Effector memory CD4-positive, alpha-beta T cell (primary cell): ENCODE data around the gene PTPRN2.

Source experiments
- DNase-seq, 3 donors: peaks; one replicate each; pipeline ENCODE4 v3.0.0-alpha.2; 2020
- H3K27ac ChIP-seq: 2 replicates; pipeline ENCODE4 v1.7.0; 2013; ENCODE audit warnings: mild to moderate bottlenecking, low read length, moderate library complexity; ENCODE audit not compliant: insufficient read depth, poor library complexity, severe bottlenecking
- H3K27me3 ChIP-seq: replicated peaks from 2 replicates; pipeline ENCODE4 v1.7.0; 2013; ENCODE audit warnings: mild to moderate bottlenecking, low read length; ENCODE audit not compliant: insufficient read depth, control insufficient read depth, poor library complexity, severe bottlenecking
- H3K36me3 ChIP-seq: 2 replicates; pipeline ENCODE4 v1.7.0; 2013; ENCODE audit warnings: mild to moderate bottlenecking, low read length, moderate library complexity; ENCODE audit not compliant: control insufficient read depth, insufficient read depth
- H3K4me1 ChIP-seq: 2 replicates; pipeline ENCODE4 v1.7.0; 2013; ENCODE audit warnings: low read length, mild to moderate bottlenecking; ENCODE audit not compliant: control insufficient read depth, insufficient read depth, poor library complexity, severe bottlenecking
- H3K4me3 ChIP-seq: 2 replicates; pipeline ENCODE4 v1.7.0; 2013; ENCODE audit warnings: low read length, low read depth, mild to moderate bottlenecking; ENCODE audit not compliant: insufficient read depth, poor library complexity, severe bottlenecking
- H3K9me3 ChIP-seq: 2 replicates; pipeline ENCODE4 v1.7.0; 2013; ENCODE audit warnings: mild to moderate bottlenecking, low read length, moderate library complexity; ENCODE audit not compliant: control insufficient read depth

Gene PTPRN2

DNA sequence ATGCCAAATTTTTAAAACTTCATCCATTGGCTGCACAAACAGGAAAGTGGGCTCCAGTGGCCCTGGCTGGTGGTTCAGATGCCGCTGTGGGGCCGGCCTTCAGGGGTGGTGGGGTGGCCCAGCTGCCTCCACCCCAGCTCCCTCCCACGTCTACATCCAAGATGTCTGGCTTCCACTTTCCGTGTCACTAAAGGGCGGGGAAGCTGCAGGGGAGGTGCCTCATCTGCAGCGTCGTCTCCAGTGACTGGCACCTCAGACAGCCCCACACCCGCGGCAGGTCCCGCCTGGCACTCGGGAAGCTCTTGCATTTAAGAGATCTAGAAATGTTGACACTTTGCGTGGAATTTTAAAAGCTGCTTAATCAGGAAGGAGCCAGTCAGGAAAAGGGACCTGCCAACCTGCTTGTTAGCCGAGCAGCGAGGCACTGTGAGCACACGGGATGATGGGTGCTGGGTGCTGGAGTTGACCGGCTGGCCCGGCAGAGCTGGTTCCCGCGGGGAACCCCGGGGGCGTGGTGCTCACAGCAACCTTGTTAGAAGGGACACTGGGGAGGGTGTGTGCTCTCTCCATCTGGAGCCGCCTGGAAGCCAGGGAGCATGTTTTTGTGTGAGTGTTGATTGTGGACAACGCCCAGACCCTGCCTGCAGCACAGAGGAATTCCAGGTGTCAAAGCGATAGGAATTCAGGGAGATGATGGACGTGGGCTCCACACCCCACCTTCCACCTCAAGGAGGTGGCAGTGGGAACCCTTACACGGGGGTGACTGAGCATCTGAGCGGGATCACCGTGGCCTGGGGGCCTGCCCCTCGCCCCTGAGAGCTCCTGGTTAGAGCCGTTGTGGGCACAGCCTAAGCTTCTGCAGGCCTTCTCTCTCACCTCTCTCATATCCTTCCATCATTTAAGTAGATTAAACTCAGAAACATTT, 320.5 kb downstream of the PTPRN2 start:
- H3K4me3 ChIP-seq = no peak overlapping the region
- H3K9me3 ChIP-seq = no peaks in the 10 kb centered on the region
- DNase-seq = no peak
- H3K27ac ChIP-seq = no peak overlapping the region
- no peaks in the 10 kb centered on the region for H3K36me3 ChIP-seq
- no peaks in the 10 kb centered on the region for H3K4me1 ChIP-seq
- no peaks in the 10 kb centered on the region for H3K27me3 ChIP-seq

DNA sequence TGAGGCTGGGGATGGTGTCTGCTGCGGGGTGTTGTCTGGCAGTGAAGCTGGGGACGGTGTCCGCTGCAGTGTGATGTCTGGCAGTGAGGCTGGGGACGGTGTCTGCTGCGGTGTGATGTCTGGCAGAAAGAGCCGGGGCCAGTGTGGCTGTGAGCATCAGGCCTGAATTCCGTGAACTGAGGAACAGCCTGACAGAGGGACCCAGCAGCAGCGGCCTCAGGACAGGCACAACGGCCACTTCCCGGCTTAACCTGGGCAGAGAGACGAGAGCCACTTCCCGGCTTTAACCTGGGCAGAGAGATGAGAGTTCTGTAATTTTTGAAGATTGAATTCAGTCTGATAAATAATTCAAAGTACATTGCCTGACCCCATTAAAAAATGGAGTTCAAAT, 321.2 kb downstream of the PTPRN2 start:
- no peak overlapping the region for H3K4me3 ChIP-seq
- no peak overlapping the region for H3K27ac ChIP-seq
- H3K9me3 ChIP-seq = no peaks in the 10 kb centered on the region
- no peaks in the 10 kb centered on the region for H3K27me3 ChIP-seq
- DNase-seq = no peak
- H3K36me3 ChIP-seq = no peaks in the 10 kb centered on the region
- no peaks in the 10 kb centered on the region for H3K4me1 ChIP-seq

DNA sequence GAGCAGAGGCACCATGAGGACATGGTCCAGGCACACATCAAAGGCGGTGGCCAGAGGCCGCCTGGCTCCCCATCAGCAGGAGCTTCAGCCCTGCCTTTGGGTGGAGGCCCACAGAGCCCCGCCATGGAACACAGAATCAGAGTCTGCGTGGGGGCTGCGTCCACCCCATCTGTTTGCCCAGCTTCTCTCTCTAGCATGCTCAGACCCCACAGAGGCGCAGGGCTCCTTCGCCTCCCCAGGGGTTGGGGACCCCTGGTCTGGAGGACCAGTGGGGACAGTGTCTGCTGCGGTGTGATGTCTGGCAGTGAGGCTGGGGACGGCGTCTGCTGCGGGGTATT, 321.9 kb downstream of the PTPRN2 start:
- Histone ChIP-seq H3K4me3 (no peak overlapping the region), H3K9me3 (no peaks in the 10 kb centered on the region), H3K4me1 (no peaks in the 10 kb centered on the region), H3K27ac (no peak overlapping the region), H3K36me3 (no peaks in the 10 kb centered on the region), H3K27me3 (no peaks in the 10 kb centered on the region)
- no peak for DNase-seq

DNA sequence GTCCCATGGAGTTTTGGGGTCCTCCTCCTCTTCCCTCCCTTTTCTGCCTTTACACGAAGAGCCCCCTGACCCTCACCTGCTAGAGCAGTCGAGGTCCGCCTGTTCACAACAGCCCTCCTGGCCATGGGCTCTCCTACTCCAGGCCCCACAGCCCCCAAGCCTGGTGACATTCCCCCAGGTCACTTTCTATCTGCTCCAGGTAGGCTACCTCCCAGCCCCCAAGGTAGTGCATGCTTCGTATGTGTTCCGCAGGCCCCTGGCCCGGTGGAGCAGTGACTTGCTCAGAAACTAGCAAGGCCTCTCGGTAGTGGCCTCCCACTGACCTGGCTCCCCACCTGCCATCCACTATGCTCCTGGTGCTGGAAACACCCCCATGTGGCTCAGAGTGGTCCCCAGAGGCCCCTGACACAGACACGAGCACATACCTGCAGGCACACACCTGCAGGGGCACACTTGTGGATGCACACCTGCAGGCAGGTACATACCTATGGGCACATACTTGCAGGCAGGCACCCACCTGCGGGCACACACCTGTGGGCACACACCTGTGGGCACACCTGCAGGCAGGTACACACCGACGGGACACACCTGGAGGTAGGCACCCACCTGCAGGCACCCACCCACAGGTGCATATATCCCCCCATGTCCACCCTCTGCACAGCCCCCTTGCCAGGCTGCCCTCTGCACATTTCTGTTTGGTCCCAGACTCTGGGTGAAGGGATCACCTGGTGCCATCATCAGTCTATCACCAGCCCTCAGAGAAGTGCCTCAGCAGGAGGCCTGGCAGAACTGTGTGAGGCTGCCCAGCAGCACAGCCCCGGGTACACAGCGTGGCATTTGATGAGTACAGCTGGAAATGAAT, 322.5 kb downstream of the PTPRN2 start:
- H3K4me3 ChIP-seq = no peak overlapping the region
- H3K9me3 ChIP-seq = no peaks in the 10 kb centered on the region
- H3K27me3 ChIP-seq = no peaks in the 10 kb centered on the region
- H3K27ac ChIP-seq = no peak overlapping the region
- H3K36me3 ChIP-seq = no peaks in the 10 kb centered on the region
- no peaks in the 10 kb centered on the region for H3K4me1 ChIP-seq
- no peak for DNase-seq

DNA sequence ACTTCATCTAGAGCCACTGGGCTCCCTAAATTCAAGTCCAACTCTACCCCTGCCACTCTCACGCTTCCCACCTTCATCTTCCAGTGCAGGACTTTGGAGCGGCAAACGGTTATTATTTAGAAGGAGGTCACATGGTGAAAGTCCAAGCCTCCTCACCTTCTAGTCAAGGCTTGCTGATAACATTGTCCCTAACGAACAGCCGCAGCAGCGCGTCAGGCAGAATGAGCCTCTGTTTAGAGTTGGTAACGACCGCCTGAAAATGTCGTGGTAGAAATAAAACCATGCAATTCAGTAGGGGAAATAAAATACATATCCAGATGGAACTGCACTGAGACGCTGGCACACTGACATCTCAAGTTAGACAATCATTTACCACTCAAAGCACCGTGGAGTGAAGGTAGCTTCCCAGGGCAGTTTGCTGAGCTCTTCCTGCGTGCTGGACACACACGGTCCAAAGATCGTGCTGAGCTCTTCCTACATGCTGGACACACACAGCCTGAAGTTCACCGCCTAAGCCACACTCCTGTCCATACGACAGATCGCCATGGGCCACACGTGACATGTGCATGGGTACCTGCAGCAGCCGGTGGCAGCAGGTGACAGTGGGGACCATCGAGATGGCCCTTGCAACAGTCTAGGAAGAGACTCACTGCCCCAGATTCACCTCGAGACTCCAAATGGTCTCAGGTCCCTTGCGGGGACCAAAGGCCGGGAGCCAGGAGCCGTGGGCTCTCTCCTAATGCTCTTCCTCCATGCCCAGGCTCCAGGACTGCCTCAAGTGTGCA, 323.5 kb downstream of the PTPRN2 start:
- no peak for DNase-seq
- Histone ChIP-seq H3K36me3 (no peaks in the 10 kb centered on the region), H3K9me3 (no peaks in the 10 kb centered on the region), H3K4me3 (no peak overlapping the region), H3K27me3 (no peaks in the 10 kb centered on the region), H3K27ac (no peak overlapping the region), H3K4me1 (no peaks in the 10 kb centered on the region)

DNA sequence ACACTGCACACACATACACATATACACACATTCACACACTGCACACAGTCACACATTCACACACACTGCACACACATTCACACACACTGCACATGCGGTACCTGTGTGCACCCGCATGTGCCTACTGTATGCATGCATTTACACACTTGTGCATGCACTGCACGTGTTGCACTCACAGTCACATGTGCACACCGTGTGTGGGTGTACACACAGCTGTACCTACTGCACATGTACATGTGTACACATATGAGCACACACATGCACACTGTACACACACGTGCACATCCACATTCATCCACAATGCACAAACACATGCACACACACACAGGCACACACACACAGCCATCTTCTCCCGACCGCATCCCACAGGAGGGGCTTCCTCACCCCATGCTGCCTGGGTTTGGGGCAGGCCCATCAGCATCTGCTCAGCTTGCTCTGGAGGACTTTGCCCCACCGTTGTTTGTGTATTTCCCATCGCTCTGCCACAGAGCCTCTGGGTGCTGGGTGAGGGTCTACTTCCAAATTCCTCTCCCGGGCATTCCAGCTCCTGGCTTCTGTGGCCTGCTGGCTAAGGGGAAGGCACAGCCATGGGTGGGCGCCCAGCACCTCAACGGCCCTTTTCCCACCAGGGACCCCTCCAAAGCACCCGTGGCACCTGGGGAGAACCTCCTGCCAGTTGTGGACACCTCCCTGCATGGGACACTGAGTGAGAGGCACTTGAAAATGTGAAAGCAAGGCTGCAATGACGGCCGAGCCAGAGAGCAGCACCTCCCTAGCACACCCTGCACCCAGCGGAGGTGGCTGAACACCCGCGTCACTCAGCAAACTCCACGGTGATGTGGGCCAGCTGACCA, 324.3 kb downstream of the PTPRN2 start:
- no peaks in the 10 kb centered on the region for H3K27me3 ChIP-seq
- H3K9me3 ChIP-seq = no peaks in the 10 kb centered on the region
- no peak overlapping the region for H3K4me3 ChIP-seq
- no peak for DNase-seq
- no peak overlapping the region for H3K27ac ChIP-seq
- no peaks in the 10 kb centered on the region for H3K4me1 ChIP-seq
- H3K36me3 ChIP-seq = no peaks in the 10 kb centered on the region

DNA sequence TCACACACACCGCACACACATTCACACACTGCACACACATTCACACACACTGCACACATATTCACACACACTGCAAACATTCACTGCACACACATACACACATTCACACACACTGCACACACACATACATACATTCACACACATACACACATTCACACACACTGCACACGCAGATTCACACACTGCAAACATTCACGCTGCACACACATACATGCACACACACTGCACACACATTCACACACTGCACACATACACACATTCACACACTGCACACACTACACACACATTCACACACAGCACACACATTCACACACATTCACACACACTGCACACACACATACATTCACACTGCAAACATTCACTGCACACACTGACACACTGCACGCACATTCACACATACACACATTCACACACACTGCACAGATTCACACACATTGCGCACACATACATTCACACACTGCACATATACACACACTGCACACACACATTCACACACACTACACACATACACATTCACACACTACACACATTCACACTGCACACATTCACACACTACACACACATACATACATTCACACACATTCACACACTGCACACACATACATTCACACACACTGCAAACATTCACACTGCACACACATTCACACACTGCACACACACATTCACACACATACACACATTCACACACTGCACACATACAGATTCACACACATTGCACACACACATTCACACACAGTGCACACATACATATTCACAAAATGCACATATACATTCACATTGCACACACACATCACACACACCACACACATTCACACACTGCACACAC, 325.1 kb downstream of the PTPRN2 start:
- Histone ChIP-seq H3K36me3 (no peaks in the 10 kb centered on the region), H3K9me3 (no peaks in the 10 kb centered on the region), H3K27ac (no peak overlapping the region), H3K27me3 (no peaks in the 10 kb centered on the region), H3K4me3 (no peak overlapping the region), H3K4me1 (no peaks in the 10 kb centered on the region)
- no peak for DNase-seq

DNA sequence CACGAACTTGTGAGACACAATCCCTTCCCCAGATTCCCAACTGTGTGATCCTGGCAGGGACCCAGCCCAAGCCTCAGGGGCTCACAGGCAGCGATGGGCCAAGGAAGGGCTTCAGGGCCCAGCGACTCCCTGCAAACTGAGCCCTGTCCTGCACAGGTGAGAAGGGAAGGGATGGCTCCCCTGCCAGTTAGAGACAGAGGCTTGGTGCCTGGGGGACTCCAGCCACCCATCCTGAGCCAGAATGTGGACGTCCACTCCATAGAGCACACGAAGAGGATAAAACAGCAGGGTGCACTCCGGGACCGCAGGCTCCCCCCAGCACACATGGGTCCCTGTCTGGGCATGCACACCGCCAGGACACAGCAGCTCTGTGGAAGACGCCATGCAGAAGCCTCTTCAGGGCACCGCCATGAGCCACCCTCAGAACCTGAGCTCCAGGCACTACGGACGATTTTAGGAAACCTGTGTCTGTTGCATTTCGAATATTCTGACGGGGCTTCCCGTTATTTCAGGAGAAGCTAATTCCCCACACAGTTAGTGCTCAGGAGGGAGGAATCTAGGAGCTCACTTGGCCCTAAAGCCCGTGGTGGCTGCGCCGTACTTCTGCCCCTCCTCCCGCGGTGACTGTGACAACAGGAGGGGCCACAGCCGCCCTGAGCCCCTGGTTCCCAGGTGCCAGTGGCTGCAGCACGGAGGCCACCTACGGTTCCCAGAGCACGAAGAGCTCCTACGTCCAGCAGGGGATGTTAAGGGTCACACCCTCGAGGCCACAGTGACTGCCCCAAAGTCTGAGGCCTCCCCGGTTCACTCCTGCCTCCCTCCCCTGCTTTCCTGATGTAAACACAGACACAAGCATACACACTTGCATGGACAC, 326.0 kb downstream of the PTPRN2 start:
- Histone ChIP-seq H3K4me3 (no peak overlapping the region), H3K27me3 (no peaks in the 10 kb centered on the region), H3K4me1 (no peaks in the 10 kb centered on the region), H3K36me3 (no peaks in the 10 kb centered on the region), H3K9me3 (no peaks in the 10 kb centered on the region), H3K27ac (no peak overlapping the region)
- no peak for DNase-seq
